Activated T-cell treated with anti-CD3 and anti-CD28 coated beads, Interleukin-2, amount 50 U/mL, for 24 hours (primary cell): ENCODE measurements around the gene SENP1.

Experiments used
- DNase-seq: peaks from one replicate; pipeline ENCODE4 v3.0.0-alpha.2; 2020
- H3K27ac Mint-ChIP-seq: 2 replicates; pipeline ENCODE4 v1.8.0; 2020; ENCODE audit warnings: mild to moderate bottlenecking, mixed read lengths
- H3K27me3 Mint-ChIP-seq: 2 replicates; pipeline ENCODE4 v1.8.0; 2020; ENCODE audit warnings: mixed read lengths
- H3K36me3 Mint-ChIP-seq: 2 replicates; pipeline ENCODE4 v1.8.0; 2020; ENCODE audit warnings: low read depth, mixed read lengths
- H3K4me1 Mint-ChIP-seq: 2 replicates; pipeline ENCODE4 v1.8.0; 2020; ENCODE audit warnings: low read depth, mixed read lengths
- H3K4me3 Mint-ChIP-seq: 2 replicates; pipeline ENCODE4 v1.8.0; 2020; ENCODE audit warnings: mild to moderate bottlenecking, moderate library complexity, mixed read lengths
- H3K9me3 Mint-ChIP-seq: 2 replicates; pipeline ENCODE4 v1.8.0; 2020; ENCODE audit warnings: mixed read lengths

The SENP1 gene

DNA sequence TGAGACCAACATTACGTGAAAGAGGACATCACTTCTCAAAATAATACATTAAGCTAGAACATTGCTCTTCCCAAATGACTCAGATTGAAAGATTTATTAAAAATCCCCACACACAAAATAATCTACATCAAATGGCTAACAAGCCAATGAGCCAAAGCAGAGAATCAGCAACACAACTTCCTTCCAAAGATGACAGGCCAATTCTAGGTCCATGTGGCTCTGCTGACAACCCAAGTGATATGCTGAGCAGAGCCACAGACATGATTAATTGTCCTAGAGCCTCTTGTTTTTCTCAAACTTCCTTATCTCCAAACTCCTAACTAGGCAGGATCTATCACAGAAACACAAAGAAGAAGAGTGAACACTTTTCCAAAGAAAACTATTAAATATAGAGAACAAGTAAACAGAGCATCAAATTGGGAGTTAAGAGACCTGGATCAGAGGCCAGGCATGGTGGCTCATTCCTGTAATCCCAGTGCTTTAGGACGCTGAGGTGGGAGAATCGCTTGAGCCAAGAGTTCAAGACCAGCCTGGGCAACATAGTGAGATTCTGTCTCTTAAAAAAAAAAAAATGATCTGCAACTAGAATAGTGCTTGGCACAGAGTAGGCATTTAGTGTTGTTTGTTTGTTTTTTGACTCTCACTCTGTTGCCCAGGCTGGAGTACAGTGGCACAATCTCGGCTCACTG is 38.5 kb downstream of the SENP1 start:
- no peak for DNase-seq
- peaks cover 95% of the 10 kb centered on the region for H3K36me3 Mint-ChIP-seq
- no peaks in the 10 kb centered on the region for H3K27me3 Mint-ChIP-seq
- H3K4me1 Mint-ChIP-seq, result peaks cover 8% of the 10 kb centered on the region
- no peaks in the 10 kb centered on the region for H3K9me3 Mint-ChIP-seq
- peak overlapping the region; percentile 48 for H3K27ac Mint-ChIP-seq
- no peak overlapping the region for H3K4me3 Mint-ChIP-seq

DNA sequence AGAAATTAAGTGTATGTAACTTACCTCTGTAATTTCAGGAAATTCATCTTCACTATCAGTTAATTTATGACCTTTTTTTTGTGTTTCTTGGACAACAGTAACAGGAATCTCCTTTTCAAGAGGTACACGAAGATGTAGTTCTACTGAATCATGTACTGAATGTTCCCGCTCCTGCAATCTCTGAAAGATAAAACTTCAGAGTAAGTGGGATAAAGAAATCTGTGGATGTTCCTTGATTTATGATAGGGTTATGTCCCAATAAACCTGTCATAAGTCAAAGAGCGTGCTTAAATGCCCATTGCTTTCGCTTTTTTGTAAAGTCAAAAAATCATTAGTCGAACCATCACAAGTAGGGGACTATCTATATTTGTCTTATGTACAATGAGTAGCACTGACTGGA is 40.8 kb downstream of the SENP1 start:
- H3K9me3 Mint-ChIP-seq, result peaks cover under 1% of the 10 kb centered on the region
- H3K4me1 Mint-ChIP-seq, result peaks cover 8% of the 10 kb centered on the region
- DNase-seq, result no peak
- peaks cover 97% of the 10 kb centered on the region for H3K36me3 Mint-ChIP-seq
- H3K27me3 Mint-ChIP-seq, result no peaks in the 10 kb centered on the region
- no peak overlapping the region for H3K4me3 Mint-ChIP-seq
- no peak overlapping the region for H3K27ac Mint-ChIP-seq

DNA sequence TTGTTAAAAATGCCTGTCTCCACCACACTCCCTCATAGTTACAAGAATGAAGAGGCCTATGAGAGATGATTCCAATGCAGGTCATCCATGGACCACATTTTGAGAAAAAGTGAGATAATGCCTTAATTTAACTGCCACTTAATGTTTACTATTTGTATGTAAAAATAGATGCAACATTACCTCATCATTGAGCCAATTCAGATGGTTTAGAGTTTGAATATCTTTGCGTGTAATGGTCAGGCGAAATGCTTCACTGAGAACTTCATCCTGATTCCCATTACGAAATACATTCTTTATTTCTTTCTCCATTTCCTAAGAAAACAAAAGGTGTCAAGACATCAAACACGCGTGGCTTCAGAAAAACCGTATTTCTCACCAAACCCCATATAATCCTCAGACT is 42.3 kb downstream of the SENP1 start:
- no peaks in the 10 kb centered on the region for H3K27me3 Mint-ChIP-seq
- H3K27ac Mint-ChIP-seq, result no peak overlapping the region
- peaks cover 4% of the 10 kb centered on the region for H3K4me1 Mint-ChIP-seq
- DNase-seq, result no peak
- H3K9me3 Mint-ChIP-seq, result peaks cover 14% of the 10 kb centered on the region
- peaks cover 98% of the 10 kb centered on the region for H3K36me3 Mint-ChIP-seq
- H3K4me3 Mint-ChIP-seq, result no peak overlapping the region

DNA sequence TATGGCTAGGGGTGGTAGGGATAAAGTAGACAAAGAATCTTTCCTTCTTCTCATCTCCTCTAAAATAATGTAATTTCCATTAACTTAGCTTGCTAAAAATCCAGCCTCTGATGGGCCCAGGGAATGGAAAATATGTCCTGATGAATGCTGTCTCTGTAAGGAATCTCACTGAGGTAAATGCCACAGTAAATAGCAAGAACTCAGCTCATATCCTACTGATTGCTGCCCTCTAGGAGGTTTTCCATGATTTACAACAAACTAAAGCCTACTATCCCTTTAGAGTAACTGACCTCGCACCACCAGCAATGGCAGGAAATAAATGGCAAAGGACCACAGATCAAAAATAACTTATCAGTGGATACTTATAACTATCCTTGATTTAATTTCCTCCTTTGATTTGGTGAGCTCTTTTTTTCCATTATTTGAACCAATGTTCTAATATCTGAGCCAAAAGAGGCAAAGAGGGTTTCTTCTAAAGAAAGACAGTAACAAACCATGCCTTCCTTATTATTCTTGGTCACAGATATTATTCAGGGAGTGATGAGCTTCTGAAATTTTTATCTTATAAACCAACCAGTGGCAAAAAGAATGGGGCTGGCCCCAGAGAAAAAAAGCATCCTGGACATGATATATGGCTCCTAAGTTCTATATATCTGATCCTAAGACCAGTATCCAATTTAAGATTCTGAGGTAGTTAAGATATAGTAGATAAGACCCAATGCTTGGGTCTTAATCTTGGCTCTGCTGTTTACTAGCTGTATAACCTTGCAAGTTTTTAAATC is 43.8 kb downstream of the SENP1 start:
- H3K4me1 Mint-ChIP-seq, result peaks cover 2% of the 10 kb centered on the region
- no peaks in the 10 kb centered on the region for H3K27me3 Mint-ChIP-seq
- H3K27ac Mint-ChIP-seq, result no peak overlapping the region
- peaks cover 14% of the 10 kb centered on the region for H3K9me3 Mint-ChIP-seq
- no peak for DNase-seq
- no peak overlapping the region for H3K4me3 Mint-ChIP-seq
- H3K36me3 Mint-ChIP-seq, result peaks cover 92% of the 10 kb centered on the region

DNA sequence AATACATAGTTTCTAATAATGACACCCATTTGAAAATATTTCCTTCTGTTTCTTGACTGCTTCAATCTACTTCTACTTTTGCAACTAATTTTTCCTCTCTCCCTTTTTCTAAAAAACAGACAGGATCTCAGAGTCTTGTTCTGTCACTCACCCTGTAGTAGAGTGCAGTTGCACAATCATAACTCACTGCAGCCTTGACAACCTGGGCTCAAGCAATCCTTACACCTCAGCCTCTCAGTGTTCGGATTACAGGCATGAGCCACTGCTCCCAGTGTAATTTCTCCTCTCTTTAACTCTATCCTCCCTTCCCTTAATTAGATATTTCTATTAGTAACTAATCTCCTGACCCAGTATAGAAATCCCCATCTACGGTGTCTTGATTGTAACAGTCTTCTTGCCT is 45.4 kb downstream of the SENP1 start:
- Mint-ChIP-seq H3K4me3 (no peak overlapping the region), H3K27me3 (no peaks in the 10 kb centered on the region), H3K27ac (no peak overlapping the region), H3K36me3 (peaks cover 76% of the 10 kb centered on the region), H3K9me3 (peaks cover 14% of the 10 kb centered on the region), H3K4me1 (no peaks in the 10 kb centered on the region)
- no peak for DNase-seq

DNA sequence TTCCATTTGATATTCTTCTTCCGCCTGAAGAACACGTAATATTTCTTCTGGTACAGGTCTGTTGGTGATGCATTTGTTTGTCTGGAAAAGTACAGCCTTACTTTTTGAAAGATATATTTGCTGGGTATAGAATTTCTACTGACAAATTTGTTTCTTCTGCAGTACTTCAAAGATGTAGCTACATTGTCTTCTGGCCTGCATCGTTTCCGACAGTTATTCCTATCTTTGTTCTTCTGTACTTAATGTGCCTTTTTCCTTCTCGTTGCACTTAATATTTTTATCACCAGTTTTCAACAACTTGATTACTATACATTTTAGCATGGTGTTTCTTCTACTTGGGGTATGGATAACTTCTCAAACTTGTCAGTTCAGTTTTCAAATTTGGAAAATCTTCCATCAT is 47.1 kb downstream of the SENP1 start:
- Mint-ChIP-seq H3K36me3 (peaks cover 66% of the 10 kb centered on the region), H3K4me3 (no peak overlapping the region), H3K4me1 (no peaks in the 10 kb centered on the region), H3K9me3 (peaks cover 14% of the 10 kb centered on the region), H3K27ac (no peak overlapping the region), H3K27me3 (no peaks in the 10 kb centered on the region)
- no peak for DNase-seq

DNA sequence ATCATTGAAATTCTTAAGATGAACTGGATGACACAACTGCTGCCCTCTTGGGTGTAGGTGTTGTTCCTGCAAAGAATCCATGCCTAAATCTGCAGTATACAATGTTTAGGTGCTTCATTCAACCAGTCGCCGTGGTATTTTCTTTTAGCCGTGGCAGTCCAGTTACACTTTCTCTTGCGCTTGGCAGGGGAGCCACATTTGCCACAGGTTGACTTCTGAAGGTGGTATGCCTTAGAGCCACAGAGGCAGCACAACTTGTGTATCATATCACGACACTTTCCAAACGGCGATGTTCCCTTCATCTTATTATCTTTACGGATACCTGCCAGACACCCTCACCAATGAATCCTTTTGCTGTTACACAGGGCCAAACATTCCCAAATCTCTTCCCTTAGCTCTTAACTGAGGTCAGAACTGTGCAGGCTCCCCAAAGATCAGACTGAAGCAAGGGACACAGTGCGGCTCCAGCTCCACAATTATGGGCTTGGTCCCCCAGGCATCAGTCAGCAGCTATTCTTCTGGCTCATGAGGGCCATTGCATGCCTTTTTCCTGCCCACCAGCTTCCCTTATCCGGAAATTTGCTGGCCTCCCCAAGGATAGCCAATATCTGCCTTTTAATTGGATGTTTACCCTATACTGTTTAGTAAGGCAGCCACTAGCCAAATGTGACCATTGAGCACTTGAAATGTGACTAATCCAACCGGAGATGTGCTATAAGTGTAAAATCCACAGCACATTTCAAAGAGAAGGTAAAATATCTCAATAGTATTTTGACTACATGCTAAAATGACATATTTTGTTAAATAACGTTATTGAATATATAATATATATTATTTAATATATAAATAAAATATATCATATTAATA is 50.7 kb downstream of the SENP1 start:
- Mint-ChIP-seq H3K27me3 (no peaks in the 10 kb centered on the region), H3K27ac (no peak overlapping the region), H3K36me3 (peaks cover 42% of the 10 kb centered on the region), H3K4me3 (no peak overlapping the region), H3K4me1 (no peaks in the 10 kb centered on the region), H3K9me3 (peaks cover 14% of the 10 kb centered on the region)
- DNase-seq, result no peak

DNA sequence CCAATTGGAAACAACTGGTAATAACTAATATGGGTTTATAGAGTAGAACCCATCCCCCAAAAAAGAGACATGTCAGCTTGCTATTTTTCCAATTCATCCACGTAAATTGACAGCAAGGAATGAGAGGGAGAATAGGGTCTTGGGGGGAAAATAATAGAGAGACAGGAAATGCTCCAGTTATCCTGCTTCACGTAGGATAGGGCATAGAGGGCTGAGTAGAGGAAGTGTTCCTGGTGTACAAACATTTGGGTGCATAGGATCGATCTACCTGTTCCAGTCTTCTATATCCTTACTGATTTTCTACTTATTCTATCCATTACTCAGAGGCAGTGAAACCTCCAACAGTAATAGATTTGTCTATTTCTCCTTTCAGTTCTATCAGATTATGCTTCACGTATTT is 52.0 kb downstream of the SENP1 start:
- no peaks in the 10 kb centered on the region for H3K4me1 Mint-ChIP-seq
- H3K36me3 Mint-ChIP-seq, result peaks cover 42% of the 10 kb centered on the region
- no peak overlapping the region for H3K4me3 Mint-ChIP-seq
- H3K27me3 Mint-ChIP-seq, result no peaks in the 10 kb centered on the region
- H3K9me3 Mint-ChIP-seq, result peaks cover 3% of the 10 kb centered on the region
- DNase-seq, result no peak
- no peak overlapping the region for H3K27ac Mint-ChIP-seq

DNA sequence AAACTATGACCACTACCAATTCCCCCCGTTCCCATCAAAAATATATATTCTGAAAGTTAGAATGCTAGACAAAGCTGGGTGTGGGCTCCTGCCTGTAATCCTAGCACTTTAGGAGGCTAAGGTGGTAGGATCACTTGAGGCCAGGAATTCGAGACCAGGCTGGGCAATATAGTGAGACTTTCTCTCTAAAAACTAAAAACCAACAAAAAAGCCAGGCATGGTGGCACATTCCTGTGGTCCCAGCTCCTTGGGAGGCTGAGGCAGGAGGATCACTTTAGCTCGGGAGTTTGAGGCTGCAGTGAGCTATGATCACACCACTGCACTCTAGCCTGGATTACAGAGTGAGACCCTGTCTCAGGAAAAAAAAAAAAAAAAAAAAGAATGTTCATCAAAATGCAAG is 52.8 kb downstream of the SENP1 start:
- no peak for DNase-seq
- no peaks in the 10 kb centered on the region for H3K4me1 Mint-ChIP-seq
- no peak overlapping the region for H3K27ac Mint-ChIP-seq
- H3K36me3 Mint-ChIP-seq, result peaks cover 42% of the 10 kb centered on the region
- no peak overlapping the region for H3K4me3 Mint-ChIP-seq
- H3K27me3 Mint-ChIP-seq, result no peaks in the 10 kb centered on the region
- no peaks in the 10 kb centered on the region for H3K9me3 Mint-ChIP-seq

DNA sequence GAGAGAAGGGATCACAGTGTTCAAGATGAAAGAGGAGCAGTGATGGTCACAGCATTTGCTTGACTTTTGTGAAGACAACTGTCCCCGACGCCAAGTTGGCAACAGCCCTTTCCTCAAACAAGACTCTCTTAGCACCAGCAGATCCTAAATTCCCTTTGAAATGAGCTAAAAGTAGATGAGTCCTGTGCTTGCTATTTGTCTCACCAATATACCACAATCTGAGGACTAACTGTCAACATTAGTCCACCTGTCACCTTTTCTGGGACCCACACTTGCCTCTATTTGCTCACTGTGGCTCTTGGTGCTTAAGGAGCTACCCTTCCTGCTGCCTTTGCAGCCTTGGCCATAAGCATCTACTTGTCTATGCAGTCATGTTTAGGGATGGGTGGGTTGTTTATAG is 54.2 kb downstream of the SENP1 start:
- Mint-ChIP-seq H3K27ac (no peak overlapping the region), H3K36me3 (peaks cover 53% of the 10 kb centered on the region), H3K27me3 (no peaks in the 10 kb centered on the region), H3K9me3 (no peaks in the 10 kb centered on the region), H3K4me3 (no peak overlapping the region), H3K4me1 (no peaks in the 10 kb centered on the region)
- DNase-seq, result no peak

DNA sequence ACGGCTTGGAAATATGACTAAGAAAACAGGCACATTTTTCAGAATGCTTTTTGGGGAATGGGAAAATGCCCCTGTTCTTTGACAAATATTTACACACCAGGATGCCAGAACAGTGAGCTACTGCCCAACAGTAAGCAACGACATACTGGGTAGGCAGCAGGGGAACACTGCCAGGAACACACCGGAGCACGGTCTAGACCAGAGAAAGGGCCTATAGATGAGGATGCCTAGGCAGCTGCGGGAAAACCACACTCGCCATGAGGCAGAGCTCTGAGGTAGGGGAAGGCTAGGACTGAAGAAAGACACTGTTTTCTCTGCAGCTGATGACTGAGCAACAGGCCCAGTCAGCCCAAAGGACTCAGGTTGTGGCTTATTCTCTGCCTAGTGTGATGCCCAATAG is 55.7 kb downstream of the SENP1 start:
- Mint-ChIP-seq H3K36me3 (peaks cover 65% of the 10 kb centered on the region), H3K4me1 (no peaks in the 10 kb centered on the region), H3K27ac (no peak overlapping the region), H3K9me3 (no peaks in the 10 kb centered on the region), H3K4me3 (no peak overlapping the region), H3K27me3 (no peaks in the 10 kb centered on the region)
- no peak for DNase-seq

DNA sequence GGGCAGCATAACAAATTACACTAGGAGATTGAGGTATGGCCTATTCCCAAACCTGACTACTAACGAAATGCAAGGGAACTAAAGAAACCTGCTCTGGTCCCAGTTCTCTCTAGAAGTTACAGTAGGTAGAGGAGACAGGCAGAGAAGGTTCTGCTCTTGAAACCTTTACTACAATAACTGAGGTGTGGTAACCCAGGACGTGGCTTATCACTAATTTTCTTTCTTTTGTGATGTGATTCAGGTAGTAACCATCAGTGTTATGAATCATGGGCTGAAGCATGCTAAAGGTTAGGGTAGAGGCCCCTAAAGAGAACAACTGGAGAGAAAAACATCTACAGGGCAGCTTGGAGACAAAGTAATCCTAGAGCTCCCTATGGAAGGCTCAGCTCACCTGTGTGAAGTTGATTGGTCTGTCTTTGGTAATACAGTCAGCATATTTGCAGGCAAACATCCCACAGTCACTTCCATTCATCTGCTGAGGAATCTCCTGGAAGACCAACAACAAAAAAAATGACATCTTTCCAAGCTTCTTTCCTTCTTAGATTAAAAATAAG is 59.8 kb downstream of the SENP1 start:
- Mint-ChIP-seq H3K27me3 (no peaks in the 10 kb centered on the region), H3K4me3 (no peak overlapping the region), H3K9me3 (no peaks in the 10 kb centered on the region), H3K4me1 (no peaks in the 10 kb centered on the region), H3K36me3 (peaks cover 80% of the 10 kb centered on the region), H3K27ac (peak overlapping the region; percentile 26)
- no peak for DNase-seq

DNA sequence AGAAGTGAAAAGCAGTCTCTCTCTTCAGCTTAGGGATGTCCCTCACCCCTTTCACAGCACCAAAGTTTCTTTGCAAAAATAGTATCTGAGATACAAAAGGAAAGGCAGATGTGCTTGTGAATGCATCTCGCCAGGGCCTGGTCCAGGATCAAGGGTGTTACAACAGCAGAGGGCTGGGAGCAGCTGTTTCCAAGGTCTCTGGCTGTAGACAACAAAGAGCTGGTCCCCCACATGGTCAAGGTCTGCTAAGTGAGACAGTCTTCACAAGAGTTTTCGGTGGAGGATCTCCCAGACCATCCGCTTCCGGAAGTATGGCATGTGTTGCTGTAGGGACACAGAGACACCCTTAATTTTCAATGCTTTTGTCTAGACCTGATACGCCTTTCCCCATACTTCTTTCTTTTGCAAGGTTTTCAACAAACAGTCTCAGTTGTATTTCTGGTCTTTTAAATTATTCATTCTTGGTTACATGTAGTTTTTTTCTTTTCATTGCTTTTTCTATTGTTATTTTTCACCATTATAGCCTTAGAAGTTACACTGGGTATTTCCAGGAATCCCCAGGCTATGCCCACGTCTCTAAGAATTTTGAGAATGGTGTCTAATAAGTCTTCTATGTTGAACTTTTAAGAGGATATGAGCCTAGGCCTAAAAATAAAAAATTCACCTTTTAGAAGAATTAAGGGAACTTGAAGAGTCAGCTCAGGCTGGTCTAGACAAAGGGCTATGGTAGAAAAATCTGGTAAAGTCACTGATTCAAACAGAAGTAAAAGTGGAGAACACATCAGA is 60.6 kb downstream of the SENP1 start:
- peak overlapping the region; percentile 26 for H3K27ac Mint-ChIP-seq
- H3K36me3 Mint-ChIP-seq, result peaks cover 76% of the 10 kb centered on the region
- no peaks in the 10 kb centered on the region for H3K4me1 Mint-ChIP-seq
- H3K9me3 Mint-ChIP-seq, result no peaks in the 10 kb centered on the region
- no peak for DNase-seq
- H3K4me3 Mint-ChIP-seq, result no peak overlapping the region
- H3K27me3 Mint-ChIP-seq, result no peaks in the 10 kb centered on the region

DNA sequence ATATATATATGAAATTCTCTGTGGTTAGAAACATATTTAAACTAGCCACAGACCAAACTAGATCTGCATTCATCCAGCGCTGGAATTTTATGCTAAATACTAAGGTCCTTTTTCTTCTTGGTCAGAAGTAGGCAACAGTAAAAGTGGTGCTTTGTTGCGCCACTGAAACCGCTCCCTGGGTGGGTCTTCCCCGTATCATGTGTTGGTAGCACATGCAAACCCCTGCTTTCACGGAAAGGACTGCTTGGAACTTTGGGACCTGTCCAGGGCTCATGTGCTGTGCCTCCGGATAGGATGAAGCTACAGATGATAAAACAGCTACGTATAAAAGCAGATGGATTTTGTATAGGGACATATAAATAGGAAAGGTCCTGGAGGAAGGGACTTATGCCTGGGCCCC is 61.5 kb downstream of the SENP1 start:
- no peak overlapping the region for H3K4me3 Mint-ChIP-seq
- H3K9me3 Mint-ChIP-seq, result no peaks in the 10 kb centered on the region
- H3K27ac Mint-ChIP-seq, result no peak overlapping the region
- no peaks in the 10 kb centered on the region for H3K27me3 Mint-ChIP-seq
- no peaks in the 10 kb centered on the region for H3K4me1 Mint-ChIP-seq
- DNase-seq, result no peak
- peaks cover 67% of the 10 kb centered on the region for H3K36me3 Mint-ChIP-seq
